ENCODE results near the gene TEX29.

TEX29 gene

GRCh38 chr13:111324736-111325135, 4.3 kb downstream of the TEX29 start:
- Histone ChIP-seq H3K36me3 (ENCODE audit: insufficient read depth, low read length) (no peaks in the 10 kb centered on the region), H3K4me3 (ENCODE audit: low read depth, low read length, poor library complexity, severe bottlenecking) (no peak overlapping the region), H4K20me1 (ENCODE audit: insufficient read depth, low read length) (no peaks in the 10 kb centered on the region), H3K4me1 (ENCODE audit: insufficient read depth, low read length, severe bottlenecking) (no peaks in the 10 kb centered on the region), H3K9me2 (ENCODE audit: low read depth, low read length) (no peaks in the 10 kb centered on the region), H3K9me3 (ENCODE audit: low read length) (no peaks in the 10 kb centered on the region), H3K79me2 (ENCODE audit: insufficient read depth, low read length) (no peaks in the 10 kb centered on the region), H3K4me2 (ENCODE audit: low read length) (no peak overlapping the region), H2AFZ (ENCODE audit: low read length) (no peak overlapping the region), H3K9ac (ENCODE audit: low read length) (no peak overlapping the region), H3K27ac (ENCODE audit: low read depth, low read length, poor library complexity, severe bottlenecking) (no peak overlapping the region), H3K27me3 (ENCODE audit: insufficient read depth, low read length) (no peaks in the 10 kb centered on the region; the same call in 1 of the 2 replicates), H3F3A (ENCODE audit: insufficient read depth, low read length) (no peaks in the 10 kb centered on the region)
- TF ChIP-seq EZH2 (IDR thresholded peaks at IDR 0.05; ENCODE audit: borderline replicate concordance, low read length), result no peak
- no peak for TF ChIP-seq CTCF (IDR thresholded peaks at IDR 0.05; ENCODE audit: low read length)

GRCh38 chr13:111325146-111325890, 4.9 kb downstream of the TEX29 start:
- Histone ChIP-seq H2AFZ (ENCODE audit: low read length) (no peak overlapping the region), H3K9ac (ENCODE audit: low read length) (no peak overlapping the region), H3K79me2 (ENCODE audit: insufficient read depth, low read length) (no peaks in the 10 kb centered on the region), H3K4me1 (ENCODE audit: insufficient read depth, low read length, severe bottlenecking) (no peaks in the 10 kb centered on the region), H3K4me2 (ENCODE audit: low read length) (no peak overlapping the region), H3K27me3 (ENCODE audit: insufficient read depth, low read length) (no peaks in the 10 kb centered on the region; the same call in 1 of the 2 replicates), H3K4me3 (ENCODE audit: low read depth, low read length, poor library complexity, severe bottlenecking) (no peak overlapping the region), H4K20me1 (ENCODE audit: insufficient read depth, low read length) (no peaks in the 10 kb centered on the region), H3F3A (ENCODE audit: insufficient read depth, low read length) (no peaks in the 10 kb centered on the region), H3K36me3 (ENCODE audit: insufficient read depth, low read length) (no peaks in the 10 kb centered on the region), H3K27ac (ENCODE audit: low read depth, low read length, poor library complexity, severe bottlenecking) (no peak overlapping the region), H3K9me2 (ENCODE audit: low read depth, low read length) (no peaks in the 10 kb centered on the region), H3K9me3 (ENCODE audit: low read length) (no peaks in the 10 kb centered on the region)
- TF ChIP-seq EZH2 (IDR thresholded peaks at IDR 0.05; ENCODE audit: borderline replicate concordance, low read length) (no peak), CTCF (IDR thresholded peaks at IDR 0.05; ENCODE audit: low read length) (no peak)

GRCh38 chr13:111325941-111326620, 5.6 kb downstream of the TEX29 start:
- no peak overlapping the region for H3K27ac ChIP-seq (ENCODE audit: low read depth, low read length, poor library complexity, severe bottlenecking)
- TF ChIP-seq EZH2 (IDR thresholded peaks at IDR 0.05; ENCODE audit: borderline replicate concordance, low read length) (no peak), CTCF (IDR thresholded peaks at IDR 0.05; ENCODE audit: low read length) (no peak)
- H3K9me2 ChIP-seq (ENCODE audit: low read depth, low read length), result no peaks in the 10 kb centered on the region
- H2AFZ ChIP-seq (ENCODE audit: low read length), result no peak overlapping the region
- no peaks in the 10 kb centered on the region for H3K79me2 ChIP-seq (ENCODE audit: insufficient read depth, low read length)
- H3K36me3 ChIP-seq (ENCODE audit: insufficient read depth, low read length), result no peaks in the 10 kb centered on the region
- no peak overlapping the region for H3K4me3 ChIP-seq (ENCODE audit: low read depth, low read length, poor library complexity, severe bottlenecking)
- no peaks in the 10 kb centered on the region for H3F3A ChIP-seq (ENCODE audit: insufficient read depth, low read length)
- H3K4me2 ChIP-seq (ENCODE audit: low read length), result no peak overlapping the region
- H3K9ac ChIP-seq (ENCODE audit: low read length), result no peak overlapping the region
- H3K4me1 ChIP-seq (ENCODE audit: insufficient read depth, low read length, severe bottlenecking), result no peaks in the 10 kb centered on the region
- H3K9me3 ChIP-seq (ENCODE audit: low read length), result no peaks in the 10 kb centered on the region
- H4K20me1 ChIP-seq (ENCODE audit: insufficient read depth, low read length), result no peaks in the 10 kb centered on the region
- H3K27me3 ChIP-seq (ENCODE audit: insufficient read depth, low read length), result no peaks in the 10 kb centered on the region

Measured in OCI-LY1 (cell line).